Hepatocyte (in vitro differentiated cells): ENCODE measurements around the gene TRPC1. TPM values are rescaled to one million over a fixed set of nuclear protein-coding genes. Genes with fewer than 3 reads are reported as not detected.

Source experiments
- DNase-seq: peaks from one replicate; pipeline ENCODE4 v3.0.0-alpha.2; 2016; ENCODE audit warnings: low spot score
- H2AFZ ChIP-seq: fragments of 200-600 bp; sonication (generic); 2 replicates; pipeline ENCODE4 v1.6.0; 2016; ENCODE audit warnings: antibody characterized with exemption, mild to moderate bottlenecking
- H3K27ac ChIP-seq: fragments of 200-600 bp; sonication (generic); 2 replicates; pipeline ENCODE4 v1.5.1; 2016; ENCODE audit warnings: mild to moderate bottlenecking
- H3K27me3 ChIP-seq: fragments of 200-600 bp; sonication (generic); 2 replicates; pipeline ENCODE4 v1.6.1; 2016
- H3K36me3 ChIP-seq: fragments of 200-600 bp; sonication (generic); replicated peaks from 2 replicates; pipeline ENCODE4 v1.5.1; 2016; ENCODE audit warnings: low read depth; ENCODE audit not compliant: insufficient read depth
- H3K4me1 ChIP-seq: fragments of 200-600 bp; sonication (generic); 2 replicates; pipeline ENCODE4 v1.5.1; 2016; ENCODE audit warnings: mild to moderate bottlenecking, moderate library complexity; ENCODE audit not compliant: insufficient read depth
- H3K4me2 ChIP-seq: fragments of 200-600 bp; sonication (generic); 2 replicates; pipeline ENCODE4 v1.6.0; 2016
- H3K4me3 ChIP-seq: fragments of 200-600 bp; sonication (generic); 2 replicates; pipeline ENCODE4 v1.5.1; 2016; ENCODE audit warnings: mild to moderate bottlenecking
- H3K79me2 ChIP-seq: fragments of 200-600 bp; sonication (generic); 2 replicates; pipeline ENCODE4 v1.6.0; 2017; ENCODE audit warnings: mild to moderate bottlenecking
- H3K9me2 ChIP-seq: fragments of 200-600 bp; sonication (generic); replicated peaks from 2 replicates; pipeline ENCODE4 v1.6.0; 2017; ENCODE audit warnings: mild to moderate bottlenecking; ENCODE audit not compliant: insufficient read depth
- H3K9me3 ChIP-seq: fragments of 200-600 bp; sonication (generic); 2 replicates; pipeline ENCODE4 v1.5.1; 2016; ENCODE audit warnings: low read depth, mild to moderate bottlenecking
- H4K20me1 ChIP-seq: fragments of 200-600 bp; sonication (generic); 2 replicates; pipeline ENCODE4 v1.6.0; 2016; ENCODE audit warnings: mild to moderate bottlenecking; ENCODE audit not compliant: insufficient read depth, poor library complexity, severe bottlenecking
- CTCF ChIP-seq: fragments of 200-600 bp; sonication (generic); IDR thresholded peaks from 2 replicates; pipeline ENCODE4 v1.5.1; 2016; ENCODE audit warnings: antibody characterized with exemption, mild to moderate bottlenecking; ENCODE audit not compliant: poor library complexity
- EZH2 ChIP-seq: fragments of 200-600 bp; sonication (generic); IDR thresholded peaks from 2 replicates; pipeline ENCODE4 v1.6.1; 2016; ENCODE audit warnings: antibody characterized with exemption, mild to moderate bottlenecking, borderline replicate concordance
- EZH2phosphoT487 ChIP-seq: fragments of 200-600 bp; sonication (generic); IDR thresholded peaks from one replicate; pipeline ENCODE4 v1.6.1; 2018; ENCODE audit warnings: antibody characterized with exemption, mild to moderate bottlenecking, low read depth, moderate library complexity; ENCODE audit not compliant: unreplicated experiment, severe bottlenecking
- WGBS: methylation state at CpG from one replicate; pipeline ENCODE4 v1.1.6; 2016; ENCODE audit warnings: low lambda C conversion rate; ENCODE audit errors: missing lambda C conversion rate; 5-methylcytosine and 5-hydroxymethylcytosine counted together
- polyA plus RNA-seq: library from polyadenylated mRNA; unstranded; fragments of >200 nt; fragmentation: Nextera tagmentation; extraction: Ambion mirVana; gene quantifications from 2 replicates; pipeline ENCODE4 v1.2.1, GENCODE V29; 2016
- total RNA-seq: library from RNA; depleted of rRNA; stranded (reverse); fragments of >200 nt; gene quantifications from 2 replicates; pipeline ENCODE4 v1.2.3, GENCODE V29; 2014

The TRPC1 gene
- total and polyA plus RNA-seq, 2 experiments from 2014 or later = 3.3 to 12.6 TPM

- no peak for DNase-seq
- Histone ChIP-seq H3K9me2 (no peaks in the 10 kb centered on the region), H3K79me2 (no peaks in the 10 kb centered on the region), H3K4me3 (no peak overlapping the region), H3K27ac (no peak overlapping the region), H2AFZ (no peak overlapping the region), H3K9me3 (no peaks in the 10 kb centered on the region), H3K4me2 (no peak overlapping the region), H3K4me1 (no peaks in the 10 kb centered on the region), H3K27me3 (no peaks in the 10 kb centered on the region), H4K20me1 (no peaks in the 10 kb centered on the region), H3K36me3 (no peaks in the 10 kb centered on the region)
- TF ChIP-seq EZH2phosphoT487 (no peak), CTCF (no peak), EZH2 (no peak)
Observed at GRCh38 chr3:142819179-142819578, 95.3 kb downstream of the TRPC1 start.

GRCh38 chr3:142828703-142829305 lies 105.0 kb downstream of the TRPC1 start:
- H3K36me3 ChIP-seq = no peaks in the 10 kb centered on the region
- H3K79me2 ChIP-seq = no peaks in the 10 kb centered on the region
- H3K9me2 ChIP-seq = no peaks in the 10 kb centered on the region
- TF ChIP-seq EZH2 (no peak), EZH2phosphoT487 (no peak), CTCF (peak; percentile 94)
- H2AFZ ChIP-seq = no peak overlapping the region
- DNase-seq = peak; percentile 91
- no peak overlapping the region for H3K27ac ChIP-seq
- 30% methylated on average over 9 of the region's 9 CpGs for WGBS
- no peaks in the 10 kb centered on the region for H3K27me3 ChIP-seq
- no peak overlapping the region for H3K4me2 ChIP-seq
- H3K9me3 ChIP-seq = no peaks in the 10 kb centered on the region
- no peak overlapping the region for H3K4me3 ChIP-seq
- H4K20me1 ChIP-seq = no peaks in the 10 kb centered on the region
- H3K4me1 ChIP-seq = no peaks in the 10 kb centered on the region

- H3K79me2 ChIP-seq = no peaks in the 10 kb centered on the region
- H3K4me2 ChIP-seq = no peak overlapping the region
- H3K9me2 ChIP-seq = no peaks in the 10 kb centered on the region
- H3K4me3 ChIP-seq = no peak overlapping the region
- no peak overlapping the region for H2AFZ ChIP-seq
- no peak overlapping the region for H3K27ac ChIP-seq
- WGBS = 91% methylated on average over 1 of the region's 1 CpG
- no peaks in the 10 kb centered on the region for H3K27me3 ChIP-seq
- H3K4me1 ChIP-seq = no peaks in the 10 kb centered on the region
- no peaks in the 10 kb centered on the region for H3K36me3 ChIP-seq
- H4K20me1 ChIP-seq = no peaks in the 10 kb centered on the region
- TF ChIP-seq EZH2phosphoT487 (no peak), EZH2 (no peak), CTCF (no peak)
- DNase-seq = no peak
- H3K9me3 ChIP-seq = no peaks in the 10 kb centered on the region
Observed at GRCh38 chr3:142837526-142837925, 113.7 kb downstream of the TRPC1 start.

- no peak overlapping the region for H3K4me3 ChIP-seq
- no peak overlapping the region for H3K27ac ChIP-seq
- H3K9me3 ChIP-seq = no peaks in the 10 kb centered on the region
- H3K4me1 ChIP-seq = no peaks in the 10 kb centered on the region
- no peak for TF ChIP-seq CTCF
- H3K27me3 ChIP-seq = no peaks in the 10 kb centered on the region
- no peak overlapping the region for H3K4me2 ChIP-seq
- WGBS = 80% methylated on average over 2 of the region's 2 CpGs
- no peak overlapping the region for H2AFZ ChIP-seq
- no peaks in the 10 kb centered on the region for H3K9me2 ChIP-seq
- H4K20me1 ChIP-seq = no peaks in the 10 kb centered on the region
- DNase-seq = no peak
- no peaks in the 10 kb centered on the region for H3K36me3 ChIP-seq
- no peaks in the 10 kb centered on the region for H3K79me2 ChIP-seq
Observed at GRCh38 chr3:142839831-142840230, 116.0 kb downstream of the TRPC1 start.
